MM.1S (cell line): ENCODE results near the gene CFAP91.
A peak's percentile ranks its signal among the peaks of the same experiment; 100 is the strongest.

Experiments
- DNase-seq: peaks from one replicate; pipeline ENCODE4 v3.0.0-alpha.2; 2015
- H2AFZ ChIP-seq: fragments of 300-600 bp; sonication (generic); 2 replicates; pipeline ENCODE4 v1.6.0; 2016; ENCODE audit warnings: antibody characterized with exemption, low read length
- H3F3A ChIP-seq: fragments of 300-600 bp; sonication (generic); 2 replicates; pipeline ENCODE4 v1.6.1; 2016; ENCODE audit warnings: mild to moderate bottlenecking, antibody characterized with exemption, low read length, moderate library complexity, mixed read lengths; ENCODE audit not compliant: insufficient read depth
- H3K27ac ChIP-seq: fragments of 300-600 bp; sonication (generic); 2 replicates; pipeline ENCODE4 v1.5.1; 2016; ENCODE audit warnings: mild to moderate bottlenecking, low read length
- H3K27me3 ChIP-seq: fragments of 300-600 bp; sonication (generic); replicated peaks from 2 replicates; pipeline ENCODE4 v1.6.0; 2016; ENCODE audit warnings: low read length; ENCODE audit not compliant: insufficient read depth
- H3K36me3 ChIP-seq: fragments of 300-600 bp; sonication (generic); replicated peaks from 2 replicates; pipeline ENCODE4 v1.6.1; 2016; ENCODE audit warnings: mild to moderate bottlenecking, low read length, mixed read lengths; ENCODE audit not compliant: insufficient read depth
- H3K4me1 ChIP-seq: fragments of 300-600 bp; sonication (generic); 2 replicates; pipeline ENCODE4 v1.6.1; 2016; ENCODE audit warnings: low read length, mixed read lengths
- H3K4me2 ChIP-seq: fragments of 300-600 bp; sonication (generic); 2 replicates; pipeline ENCODE4 v1.6.0; 2016; ENCODE audit warnings: low read depth, low read length
- H3K4me3 ChIP-seq: fragments of 300-600 bp; sonication (generic); 2 replicates; pipeline ENCODE4 v1.5.1; 2016; ENCODE audit warnings: low read length, mixed read lengths
- H3K79me2 ChIP-seq: fragments of 300-600 bp; sonication (generic); 2 replicates; pipeline ENCODE4 v1.6.1; 2016; ENCODE audit warnings: mixed run types, low read length, mixed read lengths
- H3K9ac ChIP-seq: fragments of 300-600 bp; sonication (generic); 2 replicates; pipeline ENCODE4 v1.6.1; 2016; ENCODE audit warnings: low read length, mixed read lengths
- H3K9me2 ChIP-seq: fragments of 300-600 bp; sonication (generic); replicated peaks from 2 replicates; pipeline ENCODE4 v1.6.1; 2016; ENCODE audit warnings: mild to moderate bottlenecking, low read length, mixed read lengths; ENCODE audit not compliant: insufficient read depth
- H3K9me3 ChIP-seq: fragments of 300-600 bp; sonication (generic); replicated peaks from 2 replicates; pipeline ENCODE4 v1.6.1; 2016; ENCODE audit warnings: mild to moderate bottlenecking, low read length, mixed read lengths; ENCODE audit not compliant: insufficient read depth
- H4K20me1 ChIP-seq: fragments of 300-600 bp; sonication (generic); 2 replicates; pipeline ENCODE4 v1.6.1; 2016; ENCODE audit warnings: mild to moderate bottlenecking, low read length, moderate library complexity, mixed read lengths; ENCODE audit not compliant: insufficient read depth
- CTCF ChIP-seq: fragments of 300-600 bp; sonication (generic); IDR thresholded peaks from 2 replicates; pipeline ENCODE4 v1.5.1; 2016; ENCODE audit warnings: antibody characterized with exemption, low read length, mixed read lengths
- EZH2 ChIP-seq: fragments of 300-600 bp; sonication (generic); optimal IDR thresholded peaks from 2 replicates; pipeline ENCODE3; 2017; ENCODE audit warnings: low read depth, mild to moderate bottlenecking, antibody characterized with exemption, low read length, mixed read lengths
- EZH2phosphoT487 ChIP-seq: fragments of 300-600 bp; sonication (generic); IDR thresholded peaks from 2 replicates; pipeline ENCODE4 v1.6.1; 2018; ENCODE audit warnings: antibody characterized with exemption, low read length

Gene CFAP91

GRCh38 chr3:119679874-119680273 lies 22.9 kb upstream of the CFAP91 start:
- Histone ChIP-seq H3K9ac (no peak overlapping the region), H3K36me3 (0 out of 2 replicates have a peak, but pooled peaks cover 4% of the 10 kb centered on the region), H3K9me3 (no peaks in the 10 kb centered on the region), H3K27ac (no peak overlapping the region), H3K27me3 (no peaks in the 10 kb centered on the region), H3F3A (peaks cover 6% of the 10 kb centered on the region), H3K79me2 (peaks cover 19% of the 10 kb centered on the region), H3K4me3 (no peak overlapping the region), H4K20me1 (no peaks in the 10 kb centered on the region), H3K4me2 (no peak overlapping the region), H3K9me2 (no peaks in the 10 kb centered on the region), H2AFZ (no peak overlapping the region), H3K4me1 (peaks cover 10% of the 10 kb centered on the region)
- no peak for TF ChIP-seq EZH2phosphoT487
- no peak for TF ChIP-seq CTCF
- TF ChIP-seq EZH2 = no peak
- DNase-seq = no peak

DNA sequence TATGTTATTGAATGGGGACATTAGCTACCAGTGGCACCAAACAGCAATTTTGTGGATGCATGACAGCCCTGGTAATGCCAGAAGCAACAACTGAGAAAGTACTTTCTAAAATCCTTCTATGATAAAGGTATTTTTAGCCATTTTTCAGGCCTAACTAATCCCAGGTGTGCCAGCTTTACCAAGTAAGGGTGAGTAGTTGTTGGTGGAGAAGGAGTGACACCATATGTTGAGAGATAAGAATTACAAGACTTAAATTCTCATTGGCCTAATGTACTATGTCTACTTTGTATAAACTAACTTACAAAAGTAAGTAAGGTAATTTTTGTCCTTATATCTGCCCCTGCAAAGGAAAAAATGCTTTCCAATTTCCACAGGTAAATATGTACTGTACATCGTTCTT lies 21.5 kb upstream of the CFAP91 start:
- Histone ChIP-seq H3K9me2 (no peaks in the 10 kb centered on the region), H3K4me3 (no peak overlapping the region), H3K36me3 (no peaks in the 10 kb centered on the region), H3K27ac (no peak overlapping the region), H3K27me3 (no peaks in the 10 kb centered on the region), H3K9ac (no peak overlapping the region), H2AFZ (no peak overlapping the region), H3K4me2 (no peak overlapping the region), H3K79me2 (peaks cover 5% of the 10 kb centered on the region), H3F3A (peaks cover 6% of the 10 kb centered on the region), H3K4me1 (peaks cover 4% of the 10 kb centered on the region), H4K20me1 (no peaks in the 10 kb centered on the region), H3K9me3 (no peaks in the 10 kb centered on the region)
- TF ChIP-seq EZH2 = no peak
- no peak for TF ChIP-seq EZH2phosphoT487
- peak; percentile 65 for TF ChIP-seq CTCF
- peak; percentile 67 for DNase-seq

GRCh38 chr3:119683421-119683820 lies 19.4 kb upstream of the CFAP91 start:
- H3F3A ChIP-seq = no peaks in the 10 kb centered on the region
- no peaks in the 10 kb centered on the region for H3K36me3 ChIP-seq
- H3K27ac ChIP-seq = no peak overlapping the region
- no peaks in the 10 kb centered on the region for H4K20me1 ChIP-seq
- peaks cover 4% of the 10 kb centered on the region for H3K4me1 ChIP-seq
- H3K9me3 ChIP-seq = no peaks in the 10 kb centered on the region
- no peak for DNase-seq
- no peak overlapping the region for H3K4me3 ChIP-seq
- no peaks in the 10 kb centered on the region for H3K9me2 ChIP-seq
- no peak overlapping the region for H2AFZ ChIP-seq
- H3K27me3 ChIP-seq = no peaks in the 10 kb centered on the region
- H3K4me2 ChIP-seq = no peak overlapping the region
- H3K79me2 ChIP-seq = no peaks in the 10 kb centered on the region
- H3K9ac ChIP-seq = no peak overlapping the region
- no peak for TF ChIP-seq EZH2phosphoT487
- TF ChIP-seq EZH2 = no peak
- no peak for TF ChIP-seq CTCF
